ENCODE data around the gene DOHH.
"Not testable (repeated sequence)": the region's sequence is repeated elsewhere in the genome, so short reads cannot be mapped to it uniquely, and the experiment has no call there.

Gene DOHH

GRCh38 chr19:3459965-3460582, 40.4 kb downstream of the DOHH start:
- DNase-seq (ENCODE audit: low read depth in 1 of 2, low spot score in 1 of 2), result no peak

- no peak for DNase-seq (ENCODE audit: low read depth in 1 of 2, low spot score in 1 of 2)
Observed at GRCh38 chr19:3459089-3459881, 41.2 kb downstream of the DOHH start.

- DNase-seq (ENCODE audit: low read depth in 1 of 2, low spot score in 1 of 2), result no peak
Observed at GRCh38 chr19:3458229-3459088, 42.0 kb downstream of the DOHH start.

- no peak for DNase-seq (ENCODE audit: low read depth in 1 of 2, low spot score in 1 of 2)
Observed at GRCh38 chr19:3457528-3458228, 42.8 kb downstream of the DOHH start.

GRCh38 chr19:3456925-3457527, 43.4 kb downstream of the DOHH start:
- DNase-seq (ENCODE audit: low read depth in 1 of 2, low spot score in 1 of 2), result no peak

GRCh38 chr19:3455960-3456601, 44.4 kb downstream of the DOHH start:
- DNase-seq (ENCODE audit: low read depth in 1 of 2, low spot score in 1 of 2), result no peak

- no peak for DNase-seq (ENCODE audit: low read depth in 1 of 2, low spot score in 1 of 2)
Observed at GRCh38 chr19:3455393-3455955, 45.0 kb downstream of the DOHH start.

GRCh38 chr19:3454656-3455392, 45.6 kb downstream of the DOHH start:
- DNase-seq (ENCODE audit: low read depth in 1 of 2, low spot score in 1 of 2), result no peak

GRCh38 chr19:3453840-3454239, 46.6 kb downstream of the DOHH start:
- DNase-seq (ENCODE audit: low read depth in 1 of 2, low spot score in 1 of 2), result no peak

- not testable (repeated sequence) for DNase-seq (ENCODE audit: low read depth in 1 of 2, low spot score in 1 of 2)
Observed at GRCh38 chr19:3452942-3453214, 47.6 kb downstream of the DOHH start.

GRCh38 chr19:3452171-3452941, 48.1 kb downstream of the DOHH start:
- no peak for DNase-seq (ENCODE audit: low read depth in 1 of 2, low spot score in 1 of 2)

GRCh38 chr19:3451451-3451866, 49.0 kb downstream of the DOHH start:
- no peak for DNase-seq (ENCODE audit: low read depth in 1 of 2, low spot score in 1 of 2)

- no peak for DNase-seq (ENCODE audit: low read depth in 1 of 2, low spot score in 1 of 2)
Observed at GRCh38 chr19:3450796-3451411, 49.6 kb downstream of the DOHH start.

GRCh38 chr19:3448616-3449334, 51.7 kb downstream of the DOHH start:
- no peak for DNase-seq (ENCODE audit: low read depth in 1 of 2, low spot score in 1 of 2)

- not testable (repeated sequence) for DNase-seq (ENCODE audit: low read depth in 1 of 2, low spot score in 1 of 2)
Observed at GRCh38 chr19:3446657-3447056, 53.8 kb downstream of the DOHH start.

GRCh38 chr19:3444695-3445234, 55.7 kb downstream of the DOHH start:
- DNase-seq (ENCODE audit: low read depth in 1 of 2, low spot score in 1 of 2), result no peak

Data from stimulated activated CD4-positive, alpha-beta T cell treated with anti-CD3 and anti-CD28 coated beads, Interleukin-15, amount 100 ng/mL, for 1 hour (primary cell).